TTC549 (cell line): Measurements from ENCODE around the gene RNF40.

Experiments used
- FAIRE-seq: peaks from 2 replicates; lab custom pipeline; 2012; peaks lifted over from hg19 to GRCh38; lab: Jason Lieb, UNC

Gene RNF40

DNA sequence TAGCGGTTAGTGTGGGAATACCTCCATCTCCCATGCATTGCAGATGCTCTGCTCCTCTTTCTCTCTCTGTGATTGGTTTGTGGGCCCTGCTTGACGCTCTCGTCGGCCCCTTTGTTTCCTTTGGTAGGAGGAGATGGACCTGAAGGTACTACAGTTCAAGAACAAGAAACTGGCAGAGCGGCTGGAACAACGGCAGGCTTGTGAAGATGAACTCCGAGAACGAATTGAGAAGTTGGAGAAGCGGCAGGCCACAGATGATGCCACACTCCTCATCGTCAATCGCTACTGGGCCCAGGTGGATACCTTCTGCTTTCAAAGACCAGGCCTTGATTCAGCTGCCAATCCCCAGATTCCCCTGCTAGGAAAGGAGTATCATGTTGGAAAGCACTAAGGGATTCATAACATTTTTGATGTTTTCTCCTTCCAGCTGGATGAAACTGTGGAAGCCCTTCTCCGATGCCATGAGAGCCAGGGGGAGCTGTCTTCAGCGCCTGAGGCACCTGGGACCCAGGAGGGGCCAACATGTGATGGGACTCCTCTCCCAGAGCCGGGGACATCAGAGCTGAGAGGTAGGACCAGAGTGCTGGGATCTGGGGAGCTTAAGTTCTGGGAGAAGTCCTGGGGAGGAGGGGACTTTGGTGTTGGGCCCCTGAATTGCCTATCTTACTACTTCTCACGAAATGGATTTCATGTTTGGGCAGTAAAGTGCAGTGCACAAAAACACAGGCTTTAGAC, 1.0 kb downstream of the RNF40 start:
- FAIRE-seq: no peak

GRCh38 chr16:30764086-30764485, 2.0 kb downstream of the RNF40 start:
- FAIRE-seq: no peak

DNA sequence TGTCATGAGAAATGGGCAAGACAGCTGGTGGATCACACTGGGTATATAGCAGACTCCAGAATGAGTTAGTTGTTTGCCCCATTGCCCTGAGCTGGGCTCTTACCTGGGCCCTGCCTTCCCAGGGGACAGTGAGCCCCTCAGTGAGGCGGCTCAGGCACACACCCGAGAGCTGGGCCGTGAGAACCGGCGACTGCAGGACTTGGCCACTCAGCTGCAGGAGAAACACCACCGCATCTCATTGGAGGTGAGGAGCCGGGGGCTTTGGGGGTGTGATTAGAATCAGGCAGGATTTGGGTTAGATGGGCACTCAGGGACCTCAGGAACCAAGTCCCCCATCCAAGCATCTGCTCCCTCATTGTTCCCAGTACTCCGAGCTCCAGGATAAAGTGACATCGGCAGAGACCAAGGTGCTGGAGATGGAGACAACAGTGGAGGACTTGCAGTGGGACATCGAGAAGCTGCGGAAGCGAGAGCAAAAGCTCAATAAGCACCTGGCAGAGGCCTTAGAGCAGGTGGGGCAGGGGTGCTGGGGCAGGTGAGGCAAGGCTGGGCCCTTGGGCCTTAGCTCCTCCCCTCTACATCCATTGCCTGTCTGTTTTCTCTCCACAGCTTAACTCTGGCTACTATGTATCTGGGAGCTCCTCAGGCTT, 2.8 kb downstream of the RNF40 start:
- FAIRE-seq: no peak

GRCh38 chr16:30766206-30766932, 4.2 kb downstream of the RNF40 start:
- FAIRE-seq: no peak

DNA sequence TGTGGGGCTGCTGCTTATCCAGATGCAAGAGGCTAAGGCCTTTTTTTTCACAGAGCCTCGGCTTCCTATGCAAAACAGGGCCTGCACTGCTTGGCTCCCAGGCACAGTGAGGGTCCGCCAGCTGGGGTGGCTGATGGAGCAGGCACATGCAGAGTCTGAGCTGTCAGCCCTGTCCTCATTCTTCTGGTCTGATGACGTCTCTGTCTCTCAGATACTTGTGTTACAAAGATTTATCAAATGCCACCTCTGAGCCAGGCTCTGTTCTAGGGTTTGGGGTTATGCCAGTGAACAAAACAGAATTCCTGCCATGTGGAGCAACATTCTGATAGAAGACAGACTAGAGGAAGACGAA, 4.8 kb downstream of the RNF40 start:
- no peak for FAIRE-seq

GRCh38 chr16:30767767-30768465, 5.8 kb downstream of the RNF40 start:
- no peak for FAIRE-seq

DNA sequence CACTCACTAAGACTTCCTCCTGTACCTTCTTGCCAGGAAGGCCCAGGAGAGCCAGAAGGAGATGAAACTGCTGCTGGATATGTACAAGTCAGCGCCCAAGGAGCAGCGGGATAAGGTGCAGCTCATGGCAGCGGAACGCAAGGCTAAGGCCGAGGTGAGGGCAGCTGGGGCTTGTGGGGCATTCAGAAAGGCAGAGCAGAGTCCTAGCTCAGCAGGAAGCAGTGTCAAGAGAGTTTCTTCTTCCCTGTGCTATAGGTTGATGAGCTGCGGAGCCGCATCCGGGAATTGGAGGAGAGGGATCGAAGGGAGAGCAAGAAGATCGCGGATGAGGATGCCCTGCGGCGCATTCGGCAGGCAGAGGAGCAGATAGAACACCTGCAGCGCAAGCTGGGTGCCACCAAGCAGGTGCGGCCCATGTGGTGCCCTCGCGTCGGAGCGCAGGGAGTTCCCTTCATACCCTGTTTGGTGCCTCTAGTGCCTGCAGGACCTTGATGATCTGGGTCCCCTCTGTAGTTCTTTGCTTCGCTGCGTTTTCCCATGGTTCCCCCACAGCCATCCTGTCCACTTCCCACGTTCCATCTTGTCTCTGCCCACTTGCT, 6.6 kb downstream of the RNF40 start:
- no peak for FAIRE-seq

- no peak for FAIRE-seq
Measured at GRCh38 chr16:30769379-30770089, 7.4 kb downstream of the RNF40 start.

- no peak for FAIRE-seq
Measured at GRCh38 chr16:30771726-30772125, 9.6 kb downstream of the RNF40 start.

DNA sequence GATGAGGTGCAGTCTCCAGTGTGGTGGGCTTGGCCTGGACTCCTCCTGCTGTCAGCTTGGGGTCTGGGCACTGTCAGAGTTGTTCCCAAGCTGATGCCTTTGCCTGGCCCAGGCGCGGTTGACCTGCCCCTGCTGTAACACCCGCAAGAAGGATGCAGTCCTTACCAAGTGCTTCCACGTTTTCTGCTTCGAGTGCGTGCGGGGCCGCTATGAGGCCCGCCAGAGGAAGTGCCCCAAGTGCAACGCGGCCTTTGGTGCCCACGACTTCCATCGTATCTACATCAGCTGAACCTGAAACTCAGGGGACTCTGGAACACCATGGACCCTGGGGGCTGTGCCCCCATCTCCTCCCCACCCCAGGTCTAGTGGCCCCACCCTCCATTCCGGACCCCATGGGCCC, 11.7 kb downstream of the RNF40 start:
- FAIRE-seq: no peak

DNA sequence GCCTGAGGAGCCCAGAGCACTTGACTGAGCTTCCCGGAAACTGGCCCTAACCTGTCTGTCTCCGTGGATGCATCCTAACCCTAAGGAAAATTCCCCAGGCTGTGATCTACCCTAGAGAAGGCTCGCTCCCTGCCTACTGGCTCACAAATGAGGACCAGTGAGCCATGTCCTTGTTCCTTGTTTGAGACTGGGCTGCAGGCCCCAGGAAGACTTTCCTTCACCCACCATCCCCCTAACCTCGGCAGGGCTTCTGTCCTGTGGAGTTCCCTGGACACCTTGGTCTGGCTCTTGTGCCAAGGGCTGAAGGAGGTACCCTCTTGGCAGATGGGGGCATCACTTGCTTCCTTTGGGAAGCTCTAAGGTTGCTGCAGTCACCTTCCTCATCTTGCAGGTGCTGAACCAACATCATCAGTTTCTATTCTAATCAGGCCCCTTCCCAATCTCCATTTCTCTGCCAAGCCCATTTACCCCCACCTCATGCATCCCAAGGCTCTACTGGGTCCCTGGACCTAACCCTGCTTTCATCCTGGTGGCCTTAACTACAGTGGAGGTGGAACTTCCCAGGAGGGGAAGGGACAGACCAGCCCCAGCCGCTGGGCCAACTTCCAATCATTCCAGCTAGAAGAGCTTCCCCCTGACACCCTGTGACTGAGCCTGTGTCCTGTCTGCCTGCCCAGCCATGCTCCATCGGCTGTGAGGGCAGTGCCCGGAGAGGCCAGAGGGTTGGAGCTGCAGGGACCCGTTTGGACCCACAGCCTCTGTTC, 12.4 kb downstream of the RNF40 start:
- FAIRE-seq: no peak

DNA sequence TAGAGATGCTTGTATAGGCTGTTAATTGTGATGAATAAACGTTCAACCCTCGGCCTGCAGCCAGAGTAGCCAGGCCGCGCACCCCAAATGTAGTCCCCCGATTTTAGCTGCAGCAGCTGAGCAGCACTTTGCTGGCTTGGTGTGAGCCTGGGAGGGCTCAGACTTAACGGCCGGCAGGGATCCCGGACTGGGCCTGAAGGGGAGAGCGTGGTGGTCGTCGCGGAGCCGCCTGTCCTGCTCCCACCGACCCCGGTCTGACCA, 12.9 kb downstream of the RNF40 start:
- FAIRE-seq: no peak

- FAIRE-seq: no peak
Measured at GRCh38 chr16:30775392-30776188, 13.5 kb downstream of the RNF40 start.

DNA sequence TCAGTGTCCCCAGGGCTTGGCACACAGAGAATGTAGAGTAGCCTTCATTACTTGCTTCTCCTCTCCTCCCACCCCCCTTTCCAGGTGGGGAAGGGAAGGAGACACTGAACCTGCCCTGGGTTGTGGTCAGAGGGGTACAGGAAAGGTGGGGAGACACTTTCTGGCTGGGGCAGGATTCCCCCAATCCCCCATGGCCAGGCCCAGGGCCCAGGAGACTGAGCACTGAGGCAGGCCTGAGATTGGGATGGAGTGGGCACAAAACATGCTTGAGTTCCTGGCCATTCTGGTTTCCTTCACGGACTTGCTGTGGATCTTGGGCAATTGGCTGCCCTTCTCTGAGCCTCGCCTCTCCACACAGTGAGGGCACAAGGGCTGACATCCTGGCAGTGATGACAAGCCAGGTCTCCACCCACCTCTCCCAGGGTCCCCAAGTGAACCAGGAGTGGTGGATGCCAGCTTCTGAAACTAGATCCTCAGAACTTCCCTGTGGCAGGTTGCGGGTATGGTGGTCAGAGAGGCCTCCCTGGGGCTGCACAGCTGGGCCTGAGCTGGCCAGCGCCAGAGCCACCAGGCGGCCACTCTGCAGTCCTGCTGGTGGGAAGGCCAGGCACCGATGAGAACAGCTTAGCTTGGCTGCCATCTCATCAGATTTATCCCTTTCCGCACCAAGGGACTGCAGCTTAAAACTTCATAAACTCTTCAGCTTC, 15.6 kb downstream of the RNF40 start:
- FAIRE-seq: no peak

GRCh38 chr16:30778549-30779244, 16.6 kb downstream of the RNF40 start:
- FAIRE-seq: no peak

DNA sequence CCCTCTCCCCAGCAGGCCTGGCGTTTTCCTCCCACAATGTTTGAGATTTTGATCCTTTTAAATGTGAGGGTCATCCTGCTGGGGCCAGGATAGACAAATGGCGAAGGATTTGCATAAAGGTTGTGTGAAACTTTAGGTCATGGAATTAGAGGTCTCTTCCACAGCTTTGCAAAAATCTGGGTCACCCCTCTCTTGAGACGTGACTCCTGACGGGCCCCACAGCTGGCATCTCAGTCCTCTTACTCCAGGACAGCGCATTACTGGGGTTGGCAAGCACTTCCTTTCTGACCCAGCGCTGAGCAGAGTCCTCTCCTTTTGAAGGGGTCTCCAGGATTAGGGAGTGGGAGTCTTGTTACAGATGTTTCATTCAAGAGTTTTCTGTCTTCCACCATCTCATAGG, 17.5 kb downstream of the RNF40 start:
- no peak for FAIRE-seq

DNA sequence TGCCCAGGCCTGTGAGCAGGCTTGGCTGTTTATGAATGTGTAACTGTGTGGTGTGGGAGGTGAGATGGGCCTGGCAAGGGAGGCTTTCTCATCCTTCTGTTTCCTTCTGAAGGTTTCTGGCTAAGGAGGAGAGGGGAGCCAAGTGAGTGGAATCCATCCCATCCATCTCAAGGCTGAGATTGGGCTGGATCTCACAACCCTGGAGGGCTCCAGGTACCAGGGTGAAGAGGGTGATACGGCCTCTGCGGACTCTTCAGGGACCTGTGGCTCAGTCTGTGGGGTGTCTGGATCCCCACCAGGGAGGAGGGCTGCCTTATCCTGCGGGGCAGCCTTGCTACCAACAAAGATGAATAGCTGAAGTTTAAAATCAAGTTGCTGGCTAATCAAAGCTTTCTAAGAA, 17.9 kb downstream of the RNF40 start:
- FAIRE-seq: no peak

GRCh38 chr16:30780549-30780948, 18.4 kb downstream of the RNF40 start:
- no peak for FAIRE-seq
